Endothelial cell of umbilical vein (primary cell): ENCODE measurements around the gene ADCY5. TPM values are rescaled to one million over a fixed set of nuclear protein-coding genes. Genes with fewer than 3 reads are reported as not detected.

Experiments used
- BruUV-seq: library from RNA; stranded (reverse); fragments of 400-500 nt; replicated peaks from 2 replicates; lab custom pipeline; 2021; lab: Mats Ljungman, UMichigan
- CTCF ChIA-PET: fragments of 300-600, 350-600 bp; sonication (Branson Sonifier 250); formaldehyde crosslinking; loops from one replicate; lab custom pipeline; 2021; ENCODE audit warnings: antibody characterized with exemption, inconsistent platforms; lab: Charles Lee
- POLR2A ChIA-PET: fragments of 300-600, 350-600 bp; sonication (Branson Sonifier 250); formaldehyde crosslinking; loops from one replicate; lab custom pipeline; 2021; ENCODE audit warnings: antibody characterized with exemption, inconsistent platforms; lab: Charles Lee
- DNase-seq: peaks from one replicate; pipeline ENCODE4 v3.0.0-alpha.2; 2011; ENCODE audit warnings: low read depth, low spot score
- FAIRE-seq: peaks from 2 replicates; lab custom pipeline; 2011; peaks lifted over from hg19 to GRCh38; lab: Jason Lieb, UNC
- H2AFZ ChIP-seq: 2 replicates; pipeline ENCODE4 v1.6.0; 2012; ENCODE audit warnings: low read depth, low read length, control low read depth, inconsistent platforms
- H3K27ac ChIP-seq: 2 replicates; pipeline ENCODE4 v1.5.1; 2011; ENCODE audit warnings: low read depth, mild to moderate bottlenecking, control low read depth, low read length, moderate library complexity; ENCODE audit not compliant: insufficient read depth
- H3K27me3 ChIP-seq, 2 experiments: 2 replicates each; pipeline versions ENCODE4 v1.6.0 to v1.6.1; 2011; ENCODE audit warnings: low read length in 2 of 2, mixed read lengths in 1 of 2; ENCODE audit not compliant: control insufficient read depth in 2 of 2, insufficient read depth in 2 of 2
- H3K36me3 ChIP-seq, 2 experiments: 2 replicates in 1 of 2; 3 replicates in 1 of 2; pipeline ENCODE4 v1.5.1; 2011; ENCODE audit warnings: low read length in 2 of 2, mild to moderate bottlenecking in 1 of 2, moderate library complexity in 1 of 2; ENCODE audit not compliant: control insufficient read depth in 2 of 2, insufficient read depth in 2 of 2; ENCODE audit errors: extremely low read depth in 1 of 2
- H3K4me1 ChIP-seq: 3 replicates; pipeline ENCODE4 v1.5.1; 2011; ENCODE audit warnings: mild to moderate bottlenecking, low read length; ENCODE audit not compliant: control insufficient read depth, insufficient read depth; ENCODE audit errors: extremely low read depth
- H3K4me2 ChIP-seq: 2 replicates; pipeline ENCODE4 v1.6.1; 2011; ENCODE audit warnings: low read length, control low read depth, mixed read lengths; ENCODE audit not compliant: insufficient read depth
- H3K4me3 ChIP-seq, 3 experiments: fragments of 200-600 bp in 1 of 3; sonication (generic), shearing (Covaris generic) in 1 of 3; replicated peaks in 1 of 3; 2 replicates each; pipeline ENCODE4 v1.5.1; 2011 to 2016; ENCODE audit warnings: control low read depth in 3 of 3, low read length in 3 of 3, mild to moderate bottlenecking in 2 of 3, inconsistent platforms in 1 of 3, low read depth in 1 of 3, moderate library complexity in 1 of 3; ENCODE audit not compliant: insufficient read depth in 1 of 3
- H3K79me2 ChIP-seq: 2 replicates; pipeline ENCODE4 v1.6.0; 2012; ENCODE audit warnings: low read length, inconsistent platforms; ENCODE audit not compliant: control insufficient read depth, insufficient read depth
- H3K9ac ChIP-seq: replicated peaks from 2 replicates; pipeline ENCODE3; 2011; ENCODE audit warnings: low read length, control low read depth; ENCODE audit not compliant: insufficient read depth; ENCODE audit errors: extremely low read depth
- H3K9me1 ChIP-seq: replicated peaks from 3 replicates; pipeline ENCODE4 v1.6.0; 2011; ENCODE audit warnings: mild to moderate bottlenecking, low read length; ENCODE audit not compliant: control insufficient read depth, insufficient read depth; ENCODE audit errors: extremely low read depth
- H3K9me3 ChIP-seq: replicated peaks from 2 replicates; pipeline ENCODE4 v1.5.1; 2012; ENCODE audit warnings: low read length, inconsistent platforms; ENCODE audit not compliant: control insufficient read depth, insufficient read depth
- H4K20me1 ChIP-seq: replicated peaks from 2 replicates; pipeline ENCODE3; 2011; ENCODE audit warnings: mild to moderate bottlenecking, low read length; ENCODE audit not compliant: control insufficient read depth, insufficient read depth; ENCODE audit errors: extremely low read depth
- CTCF ChIP-seq, 2 donors: IDR thresholded peaks; 1 replicate in 1 of 2; 2 replicates in 1 of 2; pipeline ENCODE4 v1.5.1; 2011; ENCODE audit warnings: low read length in 2 of 2, mild to moderate bottlenecking in 2 of 2, moderate library complexity in 2 of 2, control low read depth in 1 of 2, inconsistent platforms in 1 of 2, low read depth in 1 of 2; ENCODE audit not compliant: insufficient read depth in 1 of 2; ENCODE audit errors: extremely low read depth in 1 of 2
- EZH2 ChIP-seq: IDR thresholded peaks from 2 replicates; pipeline ENCODE4 v1.6.1; 2012; ENCODE audit warnings: borderline replicate concordance, low read depth, mild to moderate bottlenecking, moderate library complexity, low read length, inconsistent platforms; ENCODE audit not compliant: severe bottlenecking
- FOS ChIP-seq: IDR thresholded peaks from 2 replicates; pipeline ENCODE4 v1.6.1; 2011; ENCODE audit warnings: mild to moderate bottlenecking, low read length, moderate library complexity, borderline replicate concordance; ENCODE audit not compliant: insufficient read depth
- GATA2 ChIP-seq: IDR thresholded peaks from 2 replicates; pipeline ENCODE4 v1.7.0; 2011; ENCODE audit warnings: low read depth, mild to moderate bottlenecking, moderate library complexity, mixed read lengths, low read length; ENCODE audit not compliant: insufficient read length, insufficient read depth
- JUN ChIP-seq: IDR thresholded peaks from 2 replicates; pipeline ENCODE4 v1.6.1; 2011; ENCODE audit warnings: borderline replicate concordance, low read depth; ENCODE audit not compliant: insufficient read length, insufficient read depth
- MAX ChIP-seq: IDR thresholded peaks from 2 replicates; pipeline ENCODE4 v1.6.1; 2011; ENCODE audit not compliant: insufficient read depth, insufficient read length
- MYC ChIP-seq: IDR thresholded peaks from one replicate; pipeline ENCODE4 v1.6.1; 2011; ENCODE audit warnings: mild to moderate bottlenecking, low read depth, low read length
- POLR2A ChIP-seq: IDR thresholded peaks from 2 replicates; pipeline ENCODE4 v1.6.1; 2012; ENCODE audit warnings: low read depth, mild to moderate bottlenecking, control low read depth, low read length
- POLR2AphosphoS5 ChIP-seq: IDR thresholded peaks from 2 replicates; pipeline ENCODE4 v1.6.1; 2012; ENCODE audit warnings: low read depth, mild to moderate bottlenecking, control low read depth, low read length, moderate library complexity; ENCODE audit not compliant: insufficient read depth
- dilution Hi-C: fragments of 300-500 bp; cut with MboI; formaldehyde crosslinking; loops from one replicate; pipeline ENCODE4 v1.15.0; 2019; ENCODE audit warnings: low sequenced_read_pairs; ENCODE audit not compliant: extremely low pct_ligation_motif_present
- intact Hi-C: fragments of 100-400 bp; cut with micrococcal nuclease; formaldehyde crosslinking; loops from one replicate; pipeline ENCODE4 v1.10.0; 2022
- polyA plus RNA-seq, 4 experiments: library from polyadenylated mRNA; depleted of rRNA in 3 of 4; stranded (reverse) in 3 of 4; unstranded in 1 of 4; fragments of >200 nt; gene quantifications; 2 replicates each; pipeline versions ENCODE4 v1.2.1 to v1.2.3, GENCODE V29; 2011 to 2012; ENCODE audit warnings: missing spikeins in 1 of 4
- total RNA-seq: library from RNA; stranded (reverse); gene quantifications from 2 replicates; pipeline ENCODE4 v1.2.3, GENCODE V29; 2021

ADCY5 gene
- total and polyA plus RNA-seq, 2 donors (not counting 3 experiments of a cell fraction or from before 2014, with no cell fraction given): 0.01 TPM; not detected in 1

- Histone ChIP-seq H3K27me3 (no peaks in the 10 kb centered on the region), H3K27ac (no peak overlapping the region), H3K79me2 (no peaks in the 10 kb centered on the region), H3K9me3 (no peaks in the 10 kb centered on the region), H4K20me1 (no peaks in the 10 kb centered on the region), H3K4me1 (no peaks in the 10 kb centered on the region), H3K9ac (no peak overlapping the region), H3K4me3 (no peak overlapping the region), H3K36me3 (no peaks in the 10 kb centered on the region), H3K9me1 (no peaks in the 10 kb centered on the region), H2AFZ (no peak overlapping the region), H3K4me2 (no peak overlapping the region)
- dilution Hi-C loops (no loop called here), intact Hi-C loops (no loop called here)
- no TSS peak for BruUV-seq
- no peak for DNase-seq
- ChIA-PET POLR2A (no interaction called here), CTCF (no interaction called here)
- FAIRE-seq: no peak
- TF ChIP-seq MAX (no peak), GATA2 (no peak)
Observed at GRCh38 chr3:123267821-123268220, 181.1 kb downstream of the ADCY5 start.

DNA sequence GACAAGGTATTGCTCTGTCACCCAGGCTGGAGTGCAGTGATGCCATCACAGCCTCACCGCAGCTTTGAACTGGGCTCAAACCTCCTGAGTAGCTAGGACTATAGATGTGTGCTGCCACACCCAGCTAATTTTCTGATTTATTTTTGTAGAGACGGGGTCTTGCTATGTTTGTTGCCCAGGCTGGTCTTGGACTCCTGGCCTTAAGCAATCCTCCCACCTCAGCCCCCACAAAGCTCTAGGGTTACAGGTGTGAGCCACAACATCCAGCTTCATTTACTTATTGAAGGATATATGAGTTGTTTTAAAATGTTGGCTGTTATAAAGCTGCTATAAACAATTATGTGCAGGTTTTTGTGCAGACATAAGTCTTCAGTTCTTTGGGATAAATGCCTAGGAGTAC lies 184.9 kb downstream of the ADCY5 start:
- H3K9ac ChIP-seq: no peak overlapping the region
- H3K27me3 ChIP-seq: no peaks in the 10 kb centered on the region
- H3K4me3 ChIP-seq: no peak overlapping the region
- FAIRE-seq (no peak), DNase-seq (no peak)
- no peaks in the 10 kb centered on the region for H3K79me2 ChIP-seq
- no peak overlapping the region for H2AFZ ChIP-seq
- H3K9me3 ChIP-seq: no peaks in the 10 kb centered on the region
- no peaks in the 10 kb centered on the region for H4K20me1 ChIP-seq
- TF ChIP-seq POLR2AphosphoS5: no peak
- TF ChIP-seq MYC: no peak
- TF ChIP-seq MAX: no peak
- no peak for TF ChIP-seq GATA2
- TF ChIP-seq EZH2: no peak
- TF ChIP-seq CTCF (IDR thresholded peaks at IDR 0.05; ENCODE audit: extremely low read depth in 1 of 2, insufficient read depth in 1 of 2, low read depth in 1 of 2, low read length in 2 of 2): no peak
- TF ChIP-seq POLR2A: no peak
- no peak for TF ChIP-seq JUN
- no peak for TF ChIP-seq FOS
- CTCF ChIA-PET: no interaction called here
- no peaks in the 10 kb centered on the region for H3K36me3 ChIP-seq
- POLR2A ChIA-PET: no interaction called here
- no peaks in the 10 kb centered on the region for H3K9me1 ChIP-seq
- H3K4me2 ChIP-seq: no peak overlapping the region
- intact Hi-C loops (no loop called here), dilution Hi-C loops (no loop called here)
- BruUV-seq: no TSS peak
- H3K4me1 ChIP-seq: no peaks in the 10 kb centered on the region
- no peak overlapping the region for H3K27ac ChIP-seq
